ENCODE results near the gene RNASET2.
"Not testable (repeated sequence)": the region's sequence is repeated elsewhere in the genome, so short reads cannot be mapped to it uniquely, and the experiment has no call there.

Gene RNASET2

GRCh38 chr6:166925141-166925996 lies 31.0 kb downstream of the RNASET2 start:
- DNase-seq: no peak

GRCh38 chr6:166924531-166924930 lies 31.8 kb downstream of the RNASET2 start:
- no peak for DNase-seq

GRCh38 chr6:166922937-166923336 lies 33.4 kb downstream of the RNASET2 start:
- no peak for DNase-seq

GRCh38 chr6:166921570-166921969 lies 34.8 kb downstream of the RNASET2 start:
- DNase-seq: no peak

- DNase-seq: no peak
Measured at GRCh38 chr6:166916824-166917223, 39.5 kb downstream of the RNASET2 start.

- DNase-seq: not testable (repeated sequence)
Measured at GRCh38 chr6:166915484-166915883, 40.9 kb downstream of the RNASET2 start.

- DNase-seq: not testable (repeated sequence)
Measured at GRCh38 chr6:166914952-166915351, 41.4 kb downstream of the RNASET2 start.

- DNase-seq: no peak
Measured at GRCh38 chr6:166911248-166911677, 45.1 kb downstream of the RNASET2 start.

GRCh38 chr6:166910601-166911000 lies 45.7 kb downstream of the RNASET2 start:
- no peak for DNase-seq

GRCh38 chr6:166908811-166909210 lies 47.5 kb downstream of the RNASET2 start:
- no peak for DNase-seq

GRCh38 chr6:166907871-166908806 lies 48.2 kb downstream of the RNASET2 start:
- no peak for DNase-seq

- no peak for DNase-seq
Measured at GRCh38 chr6:166907373-166907841, 48.9 kb downstream of the RNASET2 start.

- no peak for DNase-seq
Measured at GRCh38 chr6:166906376-166907044, 49.8 kb downstream of the RNASET2 start.

- DNase-seq: no peak
Measured at GRCh38 chr6:166905505-166906134, 50.7 kb downstream of the RNASET2 start.

GRCh38 chr6:166905013-166905412 lies 51.3 kb downstream of the RNASET2 start:
- DNase-seq: no peak

- DNase-seq: no peak
Measured at GRCh38 chr6:166904101-166904746, 52.1 kb downstream of the RNASET2 start.

- DNase-seq: no peak
Measured at GRCh38 chr6:166903500-166903899, 52.9 kb downstream of the RNASET2 start.

- no peak for DNase-seq
Measured at GRCh38 chr6:166903027-166903426, 53.3 kb downstream of the RNASET2 start.

GRCh38 chr6:166902211-166902755 lies 54.1 kb downstream of the RNASET2 start:
- no peak for DNase-seq

GRCh38 chr6:166901626-166902025 lies 54.7 kb downstream of the RNASET2 start:
- no peak for DNase-seq

- no peak for DNase-seq
Measured at GRCh38 chr6:166900956-166901607, 55.3 kb downstream of the RNASET2 start.
